Neuronal stem cell (in vitro differentiated cells): Measurements from ENCODE around the gene CFAP99.

Source experiments
- DNase-seq: peaks from one replicate; pipeline ENCODE4 v3.0.0-alpha.2; 2013; ENCODE audit warnings: low spot score
- H2AFZ ChIP-seq: one replicate; pipeline ENCODE4 v1.6.1; 2013; ENCODE audit warnings: mild to moderate bottlenecking, low read length, inconsistent platforms
- H2AK5ac ChIP-seq: 2 replicates; pipeline ENCODE4 v1.6.1; 2013; ENCODE audit warnings: low read depth, mild to moderate bottlenecking, inconsistent platforms, low read length, moderate library complexity, mixed read lengths
- H2BK120ac ChIP-seq: 2 replicates; pipeline ENCODE4 v1.6.1; 2013; ENCODE audit warnings: low read depth, mild to moderate bottlenecking, inconsistent platforms, low read length, moderate library complexity, mixed read lengths
- H2BK12ac ChIP-seq: one replicate; pipeline ENCODE4 v1.6.1; 2013; ENCODE audit warnings: low read length, inconsistent platforms
- H2BK15ac ChIP-seq: 2 replicates; pipeline ENCODE4 v1.6.1; 2013; ENCODE audit warnings: mild to moderate bottlenecking, low read length, inconsistent platforms, mixed read lengths
- H2BK5ac ChIP-seq: one replicate; pipeline ENCODE4 v1.6.1; 2013; ENCODE audit warnings: inconsistent platforms, mild to moderate bottlenecking, low read length, moderate library complexity
- H3K14ac ChIP-seq: one replicate; pipeline ENCODE4 v1.6.1; 2013; ENCODE audit warnings: low read length, inconsistent platforms
- H3K18ac ChIP-seq: 2 replicates; pipeline ENCODE4 v1.6.1; 2013; ENCODE audit warnings: low read length, inconsistent platforms
- H3K23ac ChIP-seq: 2 replicates; pipeline ENCODE4 v1.6.1; 2013; ENCODE audit warnings: low read depth, mild to moderate bottlenecking, mixed read lengths, low read length, inconsistent platforms; ENCODE audit not compliant: poor library complexity
- H3K27ac ChIP-seq: replicated peaks from 3 replicates; pipeline ENCODE4 v1.5.1; 2013; ENCODE audit warnings: low read length, inconsistent platforms
- H3K27me3 ChIP-seq, 3 experiments: 2 replicates each; pipeline ENCODE4 v1.6.1; 2013; ENCODE audit warnings: low read length in 3 of 3, mild to moderate bottlenecking in 2 of 3, inconsistent platforms in 1 of 3, low read depth in 1 of 3, mixed read lengths in 1 of 3, moderate library complexity in 1 of 3; ENCODE audit not compliant: control insufficient read depth in 3 of 3, insufficient read depth in 3 of 3
- H3K36me3 ChIP-seq, 2 donors: replicated peaks in 1 of 2; 2 replicates each; pipeline ENCODE4 v1.6.1; 2013; ENCODE audit warnings: low read length in 2 of 2; ENCODE audit not compliant: control insufficient read depth in 2 of 2, insufficient read depth in 2 of 2
- H3K4ac ChIP-seq: 2 replicates; pipeline ENCODE4 v1.6.1; 2013; ENCODE audit warnings: inconsistent platforms, mild to moderate bottlenecking, low read length, moderate library complexity
- H3K4me1 ChIP-seq, 2 donors: 1 replicate in 1 of 2; 2 replicates in 1 of 2; pipeline ENCODE4 v1.6.1; 2013; ENCODE audit warnings: low read length in 2 of 2, low read depth in 1 of 2; ENCODE audit not compliant: control insufficient read depth in 2 of 2, insufficient read depth in 1 of 2
- H3K4me2 ChIP-seq: one replicate; pipeline ENCODE4 v1.6.1; 2013; ENCODE audit warnings: mild to moderate bottlenecking, low read length, inconsistent platforms; ENCODE audit not compliant: insufficient read depth, poor library complexity, severe bottlenecking
- H3K4me3 ChIP-seq, 2 donors: 2 replicates each; pipeline ENCODE4 v1.5.1; 2013; ENCODE audit warnings: low read length in 2 of 2, mild to moderate bottlenecking in 2 of 2, inconsistent platforms in 1 of 2, moderate library complexity in 1 of 2
- H3K79me1 ChIP-seq: one replicate; pipeline ENCODE4 v1.6.1; 2013; ENCODE audit warnings: low read depth, mild to moderate bottlenecking, inconsistent platforms, low read length, moderate library complexity
- H3K9ac ChIP-seq: one replicate; pipeline ENCODE4 v1.6.1; 2013; ENCODE audit warnings: mild to moderate bottlenecking, low read depth, low read length, inconsistent platforms; ENCODE audit not compliant: poor library complexity
- H3K9me3 ChIP-seq, 2 donors: replicated peaks in 1 of 2; 2 replicates each; pipeline versions ENCODE3 to v1.6.1; 2013; ENCODE audit warnings: low read length in 2 of 2, mild to moderate bottlenecking in 2 of 2, inconsistent platforms in 1 of 2, low read depth in 1 of 2, mixed read lengths in 1 of 2, moderate library complexity in 1 of 2; ENCODE audit not compliant: control insufficient read depth in 2 of 2, insufficient read depth in 1 of 2
- H4K8ac ChIP-seq: one replicate; pipeline ENCODE4 v1.6.1; 2013; ENCODE audit warnings: low read depth, mild to moderate bottlenecking, inconsistent platforms, low read length, moderate library complexity
- H4K91ac ChIP-seq: one replicate; pipeline ENCODE4 v1.6.1; 2013; ENCODE audit warnings: low read length, low read depth, mild to moderate bottlenecking, inconsistent platforms; ENCODE audit not compliant: poor library complexity
- WGBS, 2 donors: extraction: QIAGEN DNeasy Blood & Tissue Kit; methylation state at CpG; one replicate each; pipeline ENCODE4 v1.1.7; 2013; ENCODE audit warnings: missing lambda C conversion rate in 2 of 2, mixed read lengths in 1 of 2; ENCODE audit not compliant: insufficient read length in 2 of 2, insufficient replicate concordance in 1 of 2; ENCODE audit errors: extremely low coverage in 2 of 2; 5-methylcytosine and 5-hydroxymethylcytosine counted together

CFAP99 gene

GRCh38 chr4:2484185-2484584 lies 65.4 kb downstream of the CFAP99 start:
- Histone ChIP-seq H3K23ac (no peak overlapping the region), H2AFZ (no peak overlapping the region), H3K4me2 (no peak overlapping the region), H3K36me3 (peaks cover 2 to 73% of the 10 kb centered on the region in 2 donors), H3K27me3 (no peaks in the 10 kb centered on the region), H4K91ac (no peak overlapping the region), H2AK5ac (no peak overlapping the region), H2BK12ac (no peak overlapping the region), H3K4ac (no peak overlapping the region), H3K9me3 (no peaks in the 10 kb centered on the region), H3K27ac (no peak overlapping the region), H3K18ac (no peak overlapping the region), H4K8ac (no peak overlapping the region), H3K79me1 (peaks cover 10% of the 10 kb centered on the region), H2BK5ac (no peak overlapping the region), H3K4me3 (no peak overlapping the region), H2BK15ac (no peak overlapping the region), H3K9ac (no peak overlapping the region), H2BK120ac (no peak overlapping the region), H3K14ac (no peak overlapping the region), H3K4me1 (peaks cover 0 to 5% of the 10 kb centered on the region in 2 donors)
- DNase-seq = no peak
- no CpG with 5 or more reads among the region's 6 CpGs for WGBS, 2 donors

DNA sequence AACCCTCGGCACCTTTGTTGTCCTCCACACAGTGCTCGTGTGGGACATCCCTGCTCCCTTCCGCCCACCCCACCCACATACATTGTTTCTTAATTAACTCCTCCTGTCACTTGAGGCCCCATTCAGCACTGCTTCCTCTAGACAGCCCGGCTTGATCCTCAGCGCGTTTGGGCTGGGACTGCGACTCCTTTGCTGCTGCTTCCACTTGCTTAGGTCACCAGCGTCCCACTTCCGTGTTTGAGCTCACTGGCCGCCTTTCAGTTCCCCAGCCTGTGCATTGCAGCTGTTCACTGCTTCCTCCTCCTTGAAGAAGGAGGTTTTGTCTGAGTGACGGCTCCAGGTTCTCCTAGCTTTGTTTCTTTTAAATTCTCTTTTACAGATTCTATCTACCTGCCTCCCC lies 66.2 kb downstream of the CFAP99 start:
- H2BK5ac ChIP-seq = no peak overlapping the region
- H3K4me2 ChIP-seq = no peak overlapping the region
- H2AK5ac ChIP-seq = no peak overlapping the region
- H2BK15ac ChIP-seq = no peak overlapping the region
- no peak overlapping the region for H3K18ac ChIP-seq
- no peaks in the 10 kb centered on the region for H3K9me3 ChIP-seq
- H3K27ac ChIP-seq = no peak overlapping the region
- no peak for DNase-seq
- H3K4me3 ChIP-seq = no peak overlapping the region
- H3K4ac ChIP-seq = no peak overlapping the region
- no peak overlapping the region for H2BK12ac ChIP-seq
- no CpG with 5 or more reads among the region's 11 CpGs for WGBS, 2 donors
- peaks cover 10% of the 10 kb centered on the region for H3K79me1 ChIP-seq
- no peak overlapping the region for H3K23ac ChIP-seq
- H3K36me3 ChIP-seq = peaks cover 4 to 74% of the 10 kb centered on the region in 2 donors
- H3K14ac ChIP-seq = peak overlapping the region; percentile 11
- H2BK120ac ChIP-seq = no peak overlapping the region
- no peaks in the 10 kb centered on the region for H3K27me3 ChIP-seq
- H2AFZ ChIP-seq = no peak overlapping the region
- no peak overlapping the region for H4K91ac ChIP-seq
- H3K4me1 ChIP-seq = peaks cover 0 to 5% of the 10 kb centered on the region in 2 donors
- no peak overlapping the region for H4K8ac ChIP-seq
- peak overlapping the region; percentile 53 for H3K9ac ChIP-seq

DNA sequence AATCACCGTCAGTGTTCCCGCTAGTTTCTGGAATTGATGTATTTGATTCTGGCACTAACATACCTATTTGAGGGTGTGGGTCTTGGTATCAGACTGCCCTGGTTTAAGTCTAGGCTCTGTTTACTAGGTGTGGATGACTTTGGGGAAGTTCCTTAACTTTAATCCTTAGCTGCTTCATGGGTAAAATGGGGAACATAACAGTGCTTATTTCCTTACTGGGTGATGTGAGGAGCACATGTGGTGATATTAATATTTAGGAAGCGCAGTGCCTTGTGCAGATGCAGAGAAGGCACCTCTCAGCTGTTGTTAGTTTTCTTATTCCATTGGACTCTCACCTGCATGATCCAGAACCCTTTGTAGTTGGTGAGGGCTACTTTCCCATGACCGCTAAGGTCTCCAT lies 67.2 kb downstream of the CFAP99 start:
- Histone ChIP-seq H4K91ac (no peak overlapping the region), H3K79me1 (peaks cover 10% of the 10 kb centered on the region), H3K4me2 (no peak overlapping the region), H3K36me3 (peaks cover 9 to 75% of the 10 kb centered on the region in 2 donors), H3K18ac (no peak overlapping the region), H2BK120ac (no peak overlapping the region), H2BK15ac (no peak overlapping the region), H2AFZ (no peak overlapping the region), H3K14ac (no peak overlapping the region), H3K9ac (no peak overlapping the region), H3K4me3 (no peak overlapping the region), H3K27me3 (no peaks in the 10 kb centered on the region), H3K9me3 (no peaks in the 10 kb centered on the region), H3K23ac (no peak overlapping the region), H2BK5ac (no peak overlapping the region), H3K4me1 (peaks cover 0 to 5% of the 10 kb centered on the region in 2 donors), H2AK5ac (no peak overlapping the region), H3K27ac (no peak overlapping the region), H3K4ac (no peak overlapping the region), H4K8ac (no peak overlapping the region), H2BK12ac (no peak overlapping the region)
- WGBS, 2 donors = no CpG with 5 or more reads among the region's 4 CpGs
- DNase-seq = no peak

GRCh38 chr4:2486981-2487380 lies 68.2 kb downstream of the CFAP99 start:
- DNase-seq = no peak
- Histone ChIP-seq H2BK120ac (no peak overlapping the region), H3K23ac (no peak overlapping the region), H4K8ac (no peak overlapping the region), H4K91ac (no peak overlapping the region), H3K27me3 (no peaks in the 10 kb centered on the region), H3K9ac (no peak overlapping the region), H2BK12ac (no peak overlapping the region), H2AFZ (no peak overlapping the region), H3K9me3 (no peaks in the 10 kb centered on the region), H3K4me2 (no peak overlapping the region), H2BK5ac (no peak overlapping the region), H3K18ac (no peak overlapping the region), H3K4me1 (peaks cover 0 to 5% of the 10 kb centered on the region in 2 donors), H2BK15ac (no peak overlapping the region), H3K4ac (no peak overlapping the region), H3K27ac (no peak overlapping the region), H3K14ac (no peak overlapping the region), H3K36me3 (peaks cover 11 to 73% of the 10 kb centered on the region in 2 donors), H2AK5ac (no peak overlapping the region), H3K79me1 (peaks cover 10% of the 10 kb centered on the region), H3K4me3 (no peak overlapping the region)
- WGBS, 2 donors = no CpG with 5 or more reads among the region's 6 CpGs
